ENCODE data around the gene TAS2R13.

The TAS2R13 gene

GRCh38 chr12:10909462-10909861, at the start of gene TAS2R13:
TAS2R13 (minus strand) TSS chr12:10909562; CDS start chr12:10909298, 264 bp downstream.
- no peak for DNase-seq (ENCODE audit: low read depth, low spot score)

- no peak for DNase-seq (ENCODE audit: low read depth, low spot score)
Measured at GRCh38 chr12:10957741-10958140, 48.4 kb upstream of the TAS2R13 start.

GRCh38 chr12:10956085-10956484, 46.7 kb upstream of the TAS2R13 start:
- no peak for DNase-seq (ENCODE audit: low read depth, low spot score)

- no peak for DNase-seq (ENCODE audit: low read depth, low spot score)
Measured at GRCh38 chr12:10952645-10953044, 43.3 kb upstream of the TAS2R13 start.

- DNase-seq (ENCODE audit: low read depth, low spot score): no peak
Measured at GRCh38 chr12:10943167-10943566, 33.8 kb upstream of the TAS2R13 start.

- peak; percentile 57 for DNase-seq (ENCODE audit: low read depth, low spot score)
Measured at GRCh38 chr12:10941916-10942607, 32.7 kb upstream of the TAS2R13 start.

GRCh38 chr12:10941369-10941768, 32.0 kb upstream of the TAS2R13 start:
- DNase-seq (ENCODE audit: low read depth, low spot score): no peak

GRCh38 chr12:10940389-10940788, 31.0 kb upstream of the TAS2R13 start:
- DNase-seq (ENCODE audit: low read depth, low spot score): no peak

GRCh38 chr12:10939163-10939562, 29.8 kb upstream of the TAS2R13 start, which contains the start of gene TAS2R14:
TAS2R14 (minus strand) TSS chr12:10939263; CDS start chr12:10939207, 56 bp downstream.
- no peak for DNase-seq (ENCODE audit: low read depth, low spot score)

GRCh38 chr12:10936506-10936905, 27.1 kb upstream of the TAS2R13 start:
- no peak for DNase-seq (ENCODE audit: low read depth, low spot score)

GRCh38 chr12:10928746-10929286, 19.5 kb upstream of the TAS2R13 start, which contains the start of gene PRH2:
PRH2 (plus strand) TSS chr12:10929236; CDS start chr12:10929274, 38 bp downstream.
- DNase-seq (ENCODE audit: low read depth, low spot score): no peak

- DNase-seq (ENCODE audit: low read depth, low spot score): no peak
Measured at GRCh38 chr12:10926269-10926668, 16.9 kb upstream of the TAS2R13 start.

- no peak for DNase-seq (ENCODE audit: low read depth, low spot score)
Measured at GRCh38 chr12:10919809-10920208, 10.4 kb upstream of the TAS2R13 start.

- no peak for DNase-seq (ENCODE audit: low read depth, low spot score)
Measured at GRCh38 chr12:10910380-10910779, 1.0 kb upstream of the TAS2R13 start.

GRCh38 chr12:10904686-10905085, 4.7 kb downstream of the TAS2R13 start:
- no peak for DNase-seq (ENCODE audit: low read depth, low spot score)

- DNase-seq (ENCODE audit: low read depth, low spot score): no peak
Measured at GRCh38 chr12:10901427-10901826, 7.9 kb downstream of the TAS2R13 start.

- DNase-seq (ENCODE audit: low read depth, low spot score): no peak
Measured at GRCh38 chr12:10900972-10901371, 8.4 kb downstream of the TAS2R13 start.

GRCh38 chr12:10900530-10900929, 8.8 kb downstream of the TAS2R13 start:
- no peak for DNase-seq (ENCODE audit: low read depth, low spot score)

GRCh38 chr12:10896854-10897253, 12.5 kb downstream of the TAS2R13 start:
- DNase-seq (ENCODE audit: low read depth, low spot score): no peak

GRCh38 chr12:10891937-10892336, 17.4 kb downstream of the TAS2R13 start:
- DNase-seq (ENCODE audit: low read depth, low spot score): no peak

- no peak for DNase-seq (ENCODE audit: low read depth, low spot score)
Measured at GRCh38 chr12:10889226-10889625, 20.1 kb downstream of the TAS2R13 start.

- no peak for DNase-seq (ENCODE audit: low read depth, low spot score)
Measured at GRCh38 chr12:10884086-10884725, 25.2 kb downstream of the TAS2R13 start, which contains the start of gene PRH1. PRH1 (minus strand) TSS chr12:10884255; CDS start chr12:10884217, 38 bp downstream.

GRCh38 chr12:10873378-10873777, 36.0 kb downstream of the TAS2R13 start:
- no peak for DNase-seq (ENCODE audit: low read depth, low spot score)

Data from iPS DF 19.7 (cell line).